NCI-H2196 treated with DMSO at 0.1 percent for 48 hours (cell line): Measurements from ENCODE around the gene IARS1.

Experiments used
- DNase-seq: peaks from one replicate; lab custom pipeline; 2025; ENCODE audit not compliant: unreplicated experiment; lab: John Stamatoyannopoulos, UW

The IARS1 gene

GRCh38 chr9:92293452-92294296 lies at the start of gene IARS1:
IARS1 (minus strand) TSS chr9:92293697; CDS start chr9:92289419, 4,278 bp downstream.
- peak; percentile 88 for DNase-seq

GRCh38 chr9:92342825-92343488 lies 49.5 kb upstream of the IARS1 start:
- no peak for DNase-seq

GRCh38 chr9:92341578-92341977 lies 48.1 kb upstream of the IARS1 start:
- DNase-seq = no peak

- DNase-seq = no peak
Observed at GRCh38 chr9:92333282-92333634, 39.8 kb upstream of the IARS1 start.

- DNase-seq = peak; percentile 6
Observed at GRCh38 chr9:92332577-92333281, 39.2 kb upstream of the IARS1 start.

GRCh38 chr9:92328225-92328624 lies 34.7 kb upstream of the IARS1 start:
- DNase-seq = no peak

GRCh38 chr9:92327283-92327850 lies 33.9 kb upstream of the IARS1 start:
- no peak for DNase-seq

GRCh38 chr9:92325991-92326500 lies 32.5 kb upstream of the IARS1 start:
- no peak for DNase-seq

GRCh38 chr9:92325269-92325990 lies 31.9 kb upstream of the IARS1 start, which contains the start of the genes CENPP and NOL8:
CENPP (plus strand) TSS chr9:92325953.
NOL8 (minus strand) TSS chr9:92325350; CDS start chr9:92324161, 1,189 bp downstream.
- peak; percentile 83 for DNase-seq

- DNase-seq = no peak
Observed at GRCh38 chr9:92324889-92325268, 31.4 kb upstream of the IARS1 start.

- no peak for DNase-seq
Observed at GRCh38 chr9:92324431-92324830, 30.9 kb upstream of the IARS1 start.

- DNase-seq = no peak
Observed at GRCh38 chr9:92315456-92315855, 22.0 kb upstream of the IARS1 start.

GRCh38 chr9:92313624-92314012 lies 20.1 kb upstream of the IARS1 start:
- DNase-seq = no peak

- no peak for DNase-seq
Observed at GRCh38 chr9:92312887-92313623, 19.6 kb upstream of the IARS1 start.

- no peak for DNase-seq
Observed at GRCh38 chr9:92310562-92310961, 17.1 kb upstream of the IARS1 start.

- peak; percentile 6 for DNase-seq
Observed at GRCh38 chr9:92308893-92309292, 15.4 kb upstream of the IARS1 start.

- DNase-seq = no peak
Observed at GRCh38 chr9:92300936-92301335, 7.4 kb upstream of the IARS1 start.

GRCh38 chr9:92299116-92299515 lies 5.6 kb upstream of the IARS1 start:
- no peak for DNase-seq

- no peak for DNase-seq
Observed at GRCh38 chr9:92298036-92298435, 4.5 kb upstream of the IARS1 start.

GRCh38 chr9:92297611-92298010 lies 4.1 kb upstream of the IARS1 start:
- no peak for DNase-seq
